GM21576 (cell line): ENCODE results near the gene AUTS2.

Experiments used
- ATAC-seq: cut with Tn5 transposase; IDR thresholded peaks from one replicate; pipeline ENCODE4 v1.9.1; 2021; ENCODE audit warnings: mild to moderate bottlenecking, moderate library complexity; ENCODE audit not compliant: unreplicated experiment

Gene AUTS2

GRCh38 chr7:69879989-69880388 lies 281.7 kb downstream of the AUTS2 start:
- ATAC-seq: no peak

DNA sequence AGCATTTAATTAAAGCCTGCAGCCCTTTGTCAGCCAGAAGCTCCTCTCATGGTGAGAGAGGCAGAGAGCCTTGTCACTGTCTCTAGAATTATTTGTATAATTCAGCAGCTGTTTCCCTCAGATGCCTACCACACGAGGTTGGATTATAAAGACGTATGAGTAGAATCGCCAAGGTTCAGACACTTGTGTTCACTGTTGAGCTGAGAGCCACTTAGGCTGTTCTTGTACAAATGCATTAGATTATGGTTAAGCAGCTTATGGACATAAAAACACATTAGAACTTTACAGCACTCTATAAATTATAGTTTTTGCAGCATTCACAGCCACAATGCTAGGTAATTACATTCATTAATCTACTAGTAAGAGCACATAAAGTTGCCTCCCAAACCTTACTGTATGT lies 282.6 kb downstream of the AUTS2 start:
- no peak for ATAC-seq

DNA sequence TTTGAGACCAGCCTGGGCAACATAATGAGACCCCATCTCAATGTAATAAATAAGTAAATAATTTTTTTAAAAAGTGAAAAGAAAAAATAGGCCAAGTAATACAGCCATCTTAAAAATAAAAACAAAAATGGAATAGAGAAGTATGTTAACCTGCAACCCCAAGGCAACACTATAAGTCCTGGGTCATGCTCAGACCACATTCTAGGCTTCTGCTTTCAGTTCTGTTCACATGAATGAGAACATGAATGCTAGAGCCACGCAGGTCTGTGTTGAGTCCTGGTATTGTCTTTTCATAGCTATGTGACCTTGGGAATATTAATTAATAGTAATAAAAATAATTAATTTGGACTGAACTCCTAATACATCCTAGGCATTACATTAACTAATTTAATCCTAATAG lies 284.0 kb downstream of the AUTS2 start:
- peak; percentile 53 for ATAC-seq

DNA sequence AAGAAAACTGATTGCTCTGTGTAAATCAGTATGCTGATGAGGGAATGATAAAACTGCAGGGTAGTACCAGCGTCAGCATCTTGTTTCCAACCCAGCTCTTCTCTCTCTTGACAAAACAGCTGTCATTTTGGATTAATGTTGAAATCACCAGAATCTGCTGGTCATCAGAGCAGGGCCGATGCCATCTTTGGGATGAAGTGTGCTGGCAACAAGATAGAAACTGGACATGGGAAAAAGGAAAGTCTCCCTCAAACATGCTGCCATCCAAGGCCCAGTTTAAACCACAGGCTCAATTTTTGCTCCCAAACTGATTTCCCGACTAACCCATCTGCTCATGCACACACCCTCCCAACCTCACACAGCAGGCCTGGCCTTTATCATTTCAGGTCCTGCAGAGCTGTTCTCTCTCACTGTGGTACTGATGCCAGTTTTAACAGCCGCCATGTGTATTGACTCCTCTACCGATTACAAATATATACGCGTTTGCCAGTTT lies 285.2 kb downstream of the AUTS2 start:
- ATAC-seq: no peak

DNA sequence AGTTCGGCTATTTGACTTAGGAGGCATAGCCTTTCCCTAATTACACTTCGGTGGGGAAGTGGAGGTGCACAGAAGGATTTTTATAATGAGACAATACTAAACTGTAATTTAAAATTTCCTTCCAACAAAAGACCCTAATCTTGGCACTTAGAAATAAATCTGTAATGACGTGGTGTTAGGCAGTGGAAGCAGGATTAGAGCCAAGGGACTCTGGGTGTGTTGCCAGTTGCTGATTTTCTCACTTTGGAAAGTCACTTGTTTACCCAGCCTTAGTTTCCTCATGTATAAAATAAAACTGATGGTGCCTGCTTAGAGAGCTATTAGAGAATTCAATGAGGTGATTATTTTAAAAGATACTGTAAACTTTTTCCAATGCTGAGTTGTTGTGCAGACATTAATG lies 287.2 kb downstream of the AUTS2 start:
- ATAC-seq: no peak

DNA sequence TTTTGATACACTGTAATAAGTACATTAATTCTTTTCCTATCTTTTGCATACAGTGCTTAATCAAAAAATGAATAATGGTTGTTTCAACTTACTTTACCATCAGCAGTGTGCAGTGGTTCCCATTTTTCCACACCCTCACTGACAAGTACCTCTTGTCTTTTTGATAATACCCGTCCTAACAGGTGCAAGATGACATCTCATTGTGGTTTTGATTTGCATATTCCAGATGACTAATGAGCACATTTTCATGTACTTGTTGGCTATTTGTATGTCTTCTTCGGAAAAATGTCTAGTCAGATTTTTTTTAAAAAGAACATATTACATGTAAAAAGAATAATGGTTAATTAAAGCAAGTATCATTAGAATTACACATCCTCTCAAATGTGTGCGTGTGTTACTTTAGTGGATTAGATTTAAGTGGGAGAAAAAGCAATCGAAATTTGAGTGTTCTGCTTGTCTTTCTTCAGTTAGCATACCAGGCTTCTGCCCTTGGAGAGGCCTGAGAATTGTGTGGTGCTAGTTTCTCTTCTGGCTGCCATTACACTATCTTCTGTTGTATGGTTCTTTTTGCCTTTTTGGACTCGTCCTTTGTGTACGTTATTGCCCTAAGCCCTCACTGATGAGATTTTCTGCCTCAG lies 291.2 kb downstream of the AUTS2 start:
- no peak for ATAC-seq

GRCh38 chr7:69889976-69890351 lies 291.7 kb downstream of the AUTS2 start:
- no peak for ATAC-seq

- no peak for ATAC-seq
Observed at GRCh38 chr7:69892790-69893189, 294.5 kb downstream of the AUTS2 start.

- no peak for ATAC-seq
Observed at GRCh38 chr7:69893906-69894305, 295.6 kb downstream of the AUTS2 start.

GRCh38 chr7:69895446-69895845 lies 297.2 kb downstream of the AUTS2 start:
- ATAC-seq: no peak

- no peak for ATAC-seq
Observed at GRCh38 chr7:69896121-69896520, 297.8 kb downstream of the AUTS2 start.

GRCh38 chr7:69898189-69898588 lies 299.9 kb downstream of the AUTS2 start:
- ATAC-seq: peak; percentile 67

DNA sequence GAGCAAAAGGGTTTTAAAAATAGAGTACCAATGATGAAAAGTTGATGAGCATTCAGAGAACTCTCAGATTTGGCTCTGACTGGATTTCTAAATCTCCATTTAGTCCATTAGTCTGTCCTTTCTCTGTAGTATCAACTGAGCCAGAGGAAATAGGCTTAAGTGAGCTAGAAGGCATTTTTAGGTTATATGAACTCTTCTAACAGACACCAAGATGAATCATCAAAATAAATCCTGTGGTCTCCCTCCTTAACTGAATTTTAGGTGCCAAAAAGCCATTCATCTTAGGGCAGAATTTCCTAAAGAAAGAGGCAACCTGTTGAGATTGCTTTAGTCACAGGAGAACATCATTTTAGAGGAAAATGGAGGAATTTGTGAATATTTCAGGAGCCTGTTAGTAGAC lies 305.1 kb downstream of the AUTS2 start:
- no peak for ATAC-seq

GRCh38 chr7:69906283-69906995 lies 308.2 kb downstream of the AUTS2 start:
- peak; percentile 86 for ATAC-seq

DNA sequence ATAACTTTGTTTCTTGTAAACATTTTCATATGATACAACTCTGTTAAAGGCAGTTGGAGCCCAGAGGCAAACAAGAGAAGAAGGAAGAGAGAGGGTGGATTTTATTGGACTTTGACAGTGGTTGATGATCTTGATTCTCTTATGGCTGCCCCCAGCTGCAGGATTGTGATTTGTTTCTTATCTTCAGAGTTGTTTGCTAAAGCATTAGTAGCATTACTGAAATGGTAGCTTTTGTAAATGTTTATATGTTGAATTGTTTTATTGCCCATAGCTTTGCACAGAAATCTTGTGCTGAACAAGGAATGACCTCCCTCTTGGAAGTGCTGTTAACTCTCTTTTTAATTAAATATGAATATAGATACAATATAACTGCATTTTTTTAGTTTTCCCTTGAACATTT lies 309.4 kb downstream of the AUTS2 start:
- no peak for ATAC-seq

GRCh38 chr7:69908454-69908853 lies 310.2 kb downstream of the AUTS2 start:
- ATAC-seq: no peak

- ATAC-seq: no peak
Observed at GRCh38 chr7:69910150-69910549, 311.9 kb downstream of the AUTS2 start.

- no peak for ATAC-seq
Observed at GRCh38 chr7:69911337-69911736, 313.1 kb downstream of the AUTS2 start.

GRCh38 chr7:69912141-69912540 lies 313.9 kb downstream of the AUTS2 start:
- no peak for ATAC-seq

DNA sequence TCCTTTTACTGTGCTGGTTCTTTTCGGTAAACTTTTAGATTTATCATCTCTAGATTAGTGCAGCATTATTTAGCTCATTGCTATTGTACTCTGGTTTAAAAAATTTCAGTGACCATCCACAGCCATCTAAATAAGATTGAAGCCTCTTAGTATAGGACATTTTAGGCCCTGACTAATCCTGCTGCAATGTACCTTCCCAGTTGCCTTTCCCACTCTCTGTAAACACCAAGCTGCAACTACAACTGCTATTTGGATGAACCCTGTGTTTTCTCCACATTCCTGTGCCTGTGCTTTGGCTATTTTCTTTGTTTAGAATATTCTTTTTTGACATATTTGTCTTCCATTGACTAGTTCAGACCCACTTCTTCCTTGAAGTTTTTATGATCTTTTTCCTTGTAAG lies 314.6 kb downstream of the AUTS2 start:
- ATAC-seq: no peak

GRCh38 chr7:69919426-69920111 lies 321.3 kb downstream of the AUTS2 start:
- no peak for ATAC-seq

DNA sequence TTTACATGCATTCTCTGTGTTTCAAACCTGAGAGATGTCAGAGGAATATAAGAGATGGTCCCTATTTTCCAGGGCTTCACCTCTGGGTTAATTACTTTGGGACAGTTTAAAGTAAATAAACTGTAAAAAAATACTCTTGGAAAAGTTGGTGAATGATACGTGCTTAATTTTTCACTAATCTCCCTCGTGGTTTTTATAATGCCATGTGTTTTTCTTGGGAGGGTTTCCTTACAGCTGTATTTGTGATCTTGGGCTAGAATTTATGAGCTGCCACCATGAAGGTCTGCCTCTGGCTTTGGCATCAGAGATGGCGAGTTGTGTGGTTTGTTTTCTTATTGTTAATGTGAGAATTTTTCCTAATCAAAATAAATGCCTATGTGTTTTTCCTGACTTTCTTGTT lies 322.5 kb downstream of the AUTS2 start:
- no peak for ATAC-seq
